CD4-positive, alpha-beta memory T cell (primary cell): ENCODE measurements around the gene NCAM2. TPM values are rescaled to one million over a fixed set of nuclear protein-coding genes. Genes with fewer than 3 reads are reported as not detected.

Experiments
- CTCF ChIA-PET: fragments of 350-600 bp; sonication (Branson Sonifier 250); formaldehyde crosslinking; loops from one replicate; lab custom pipeline; 2021; ENCODE audit warnings: inconsistent platforms; ENCODE audit not compliant: partially characterized antibody; lab: Charles Lee
- POLR2A ChIA-PET: fragments of 350-600 bp; sonication (Branson Sonifier 250); formaldehyde crosslinking; loops from one replicate; lab custom pipeline; 2021; ENCODE audit not compliant: partially characterized antibody; lab: Charles Lee
- DNase-seq, 5 donors: peaks; one replicate each; pipeline versions ENCODE4 v3.0.0 to v3.0.0-alpha.2; 2020 to 2022; ENCODE audit warnings: mixed read lengths in 1 of 5
- H3K27ac ChIP-seq: one replicate; pipeline ENCODE4 v1.7.0; 2013; ENCODE audit warnings: low read depth, low read length
- H3K27me3 ChIP-seq: 2 replicates; pipeline ENCODE4 v1.7.0; 2013; ENCODE audit warnings: mild to moderate bottlenecking, low read length, moderate library complexity; ENCODE audit not compliant: insufficient read depth
- H3K36me3 ChIP-seq: 2 replicates; pipeline ENCODE4 v1.7.0; 2013; ENCODE audit warnings: mild to moderate bottlenecking, low read length, moderate library complexity; ENCODE audit not compliant: insufficient read depth
- H3K4me1 ChIP-seq: 2 replicates; pipeline ENCODE4 v1.7.0; 2013; ENCODE audit warnings: mild to moderate bottlenecking, low read length, moderate library complexity; ENCODE audit not compliant: insufficient read depth
- H3K4me3 ChIP-seq, 2 donors: one replicate each; pipeline ENCODE4 v1.7.0; 2013; ENCODE audit warnings: low read length in 2 of 2, mild to moderate bottlenecking in 1 of 2
- H3K9me3 ChIP-seq, 2 donors: one replicate each; pipeline ENCODE4 v1.7.0; 2013; ENCODE audit warnings: low read length in 2 of 2, control low read depth in 1 of 2; ENCODE audit not compliant: control insufficient read depth in 1 of 2
- H3K27ac Mint-ChIP-seq, 7 donors: one replicate each; pipeline ENCODE4 v1.8.0; 2020 to 2021; ENCODE audit warnings: mixed read lengths in 7 of 7, mild to moderate bottlenecking in 6 of 7, inconsistent platforms in 3 of 7, moderate library complexity in 3 of 7
- H3K27me3 Mint-ChIP-seq, 2 donors: one replicate each; pipeline ENCODE4 v1.8.0; 2020 to 2021; ENCODE audit warnings: mixed read lengths in 2 of 2
- H3K36me3 Mint-ChIP-seq, 2 donors: one replicate each; pipeline ENCODE4 v1.8.0; 2020 to 2021; ENCODE audit warnings: mixed read lengths in 2 of 2, inconsistent platforms in 1 of 2, mild to moderate bottlenecking in 1 of 2
- H3K4me1 Mint-ChIP-seq, 4 donors: one replicate each; pipeline ENCODE4 v1.8.0; 2020 to 2021; ENCODE audit warnings: mixed read lengths in 4 of 4, mild to moderate bottlenecking in 1 of 4
- H3K4me3 Mint-ChIP-seq, 8 donors: one replicate each; pipeline ENCODE4 v1.8.0; 2020 to 2021; ENCODE audit warnings: mixed read lengths in 8 of 8, mild to moderate bottlenecking in 7 of 8, moderate library complexity in 6 of 8, inconsistent platforms in 3 of 8
- H3K9me3 Mint-ChIP-seq, 8 donors: one replicate each; pipeline ENCODE4 v1.8.0; 2020 to 2021; ENCODE audit warnings: mixed read lengths in 8 of 8, mild to moderate bottlenecking in 5 of 8, inconsistent platforms in 3 of 8, moderate library complexity in 1 of 8
- intact Hi-C: fragments of 100-400 bp; cut with micrococcal nuclease; formaldehyde crosslinking; loops from one replicate; pipeline ENCODE4 v1.15.1; 2023
- polyA plus RNA-seq, 2 donors: library from polyadenylated mRNA; unstranded; fragments of 300-500 nt; fragmentation: Illumina TruSeq; gene quantifications; one replicate each; pipeline ENCODE4 v1.2.3, GENCODE V29; 2021
- total RNA-seq, 2 experiments: library from RNA; stranded (reverse); gene quantifications; one replicate each; pipeline ENCODE4 v1.2.3, GENCODE V29; 2021

Gene NCAM2
- total and polyA plus RNA-seq, 4 experiments from 2014 or later, result not detected

GRCh38 chr21:21102896-21103295 lies 104.7 kb downstream of the NCAM2 start:
- no peak overlapping the region for H3K27ac Mint-ChIP-seq
- intact Hi-C loops, result loop anchor here (5.0 kb wide), 1 partner anchor 106 kb away; the partner anchor contains the start of gene NCAM2
- POLR2A ChIA-PET, result no interaction called here

DNA sequence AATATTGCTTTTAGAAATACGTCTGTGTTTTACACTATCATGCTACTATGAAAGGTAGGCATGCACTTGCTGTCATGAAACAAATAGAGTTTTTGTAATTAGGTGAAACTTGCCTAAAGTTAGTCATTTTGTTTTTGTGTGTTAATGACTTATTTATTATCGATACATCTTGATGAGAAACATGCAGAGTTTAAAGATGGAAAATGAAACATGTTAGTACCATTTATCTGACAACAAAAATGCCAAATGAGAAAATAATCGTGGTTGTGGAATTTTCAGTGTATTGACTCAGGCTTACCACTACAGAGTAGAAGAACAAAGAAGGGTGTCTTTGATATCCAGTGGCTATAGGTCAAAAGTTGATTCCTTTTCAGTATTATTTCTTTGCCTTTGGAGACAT lies 105.5 kb downstream of the NCAM2 start:
- H3K4me1 ChIP-seq, result no peaks in the 10 kb centered on the region
- Mint-ChIP-seq H3K9me3 (peaks cover 0 to 4% (median 0%) of the 10 kb centered on the region in 8 donors), H3K27me3 (no peaks in the 10 kb centered on the region), H3K4me1 (no peaks in the 10 kb centered on the region), H3K4me3 (no peak overlapping the region), H3K36me3 (no peaks in the 10 kb centered on the region), H3K27ac (no peak overlapping the region)
- H3K27ac ChIP-seq, result no peak overlapping the region
- no peaks in the 10 kb centered on the region for H3K36me3 ChIP-seq
- ChIA-PET CTCF (no interaction called here), POLR2A (no interaction called here)
- intact Hi-C loops, result loop anchor here (5.0 kb wide), 1 partner anchor 106 kb away; the partner anchor contains the start of gene NCAM2
- H3K9me3 ChIP-seq, result no peaks in the 10 kb centered on the region
- H3K27me3 ChIP-seq, result no peaks in the 10 kb centered on the region
- DNase-seq, result no peak
- H3K4me3 ChIP-seq, result no peak overlapping the region

More at GRCh38 chr21:21102896-21103295, 104.7 kb downstream of the NCAM2 start:
- Mint-ChIP-seq H3K4me1 (no peaks in the 10 kb centered on the region), H3K36me3 (no peaks in the 10 kb centered on the region), H3K4me3 (no peak overlapping the region), H3K27me3 (no peaks in the 10 kb centered on the region), H3K9me3 (peaks cover 0 to 4% (median 0%) of the 10 kb centered on the region in 8 donors)
- no peak for DNase-seq
- H3K4me1 ChIP-seq, result no peaks in the 10 kb centered on the region
- H3K36me3 ChIP-seq, result no peaks in the 10 kb centered on the region
- H3K4me3 ChIP-seq, result no peak overlapping the region
- H3K27ac ChIP-seq, result no peak overlapping the region
- CTCF ChIA-PET, result no interaction called here
- no peaks in the 10 kb centered on the region for H3K27me3 ChIP-seq
- no peaks in the 10 kb centered on the region for H3K9me3 ChIP-seq

GRCh38 chr21:21109736-21110135 lies 111.5 kb downstream of the NCAM2 start:
- no peak overlapping the region for H3K4me3 Mint-ChIP-seq
- Histone ChIP-seq H3K27ac (no peak overlapping the region), H3K4me1 (no peaks in the 10 kb centered on the region), H3K4me3 (no peak overlapping the region), H3K27me3 (no peaks in the 10 kb centered on the region), H3K36me3 (no peaks in the 10 kb centered on the region), H3K9me3 (no peaks in the 10 kb centered on the region)
- POLR2A ChIA-PET, result no interaction called here
- no peaks in the 10 kb centered on the region for H3K36me3 Mint-ChIP-seq
- intact Hi-C loops, result no loop called here
- no peak for DNase-seq
- H3K27ac Mint-ChIP-seq, result no peak overlapping the region
- CTCF ChIA-PET, result no interaction called here
- no peaks in the 10 kb centered on the region for H3K27me3 Mint-ChIP-seq
- no peaks in the 10 kb centered on the region for H3K4me1 Mint-ChIP-seq
- H3K9me3 Mint-ChIP-seq, result peaks cover 0 to 2% (median 0%) of the 10 kb centered on the region in 8 donors

DNA sequence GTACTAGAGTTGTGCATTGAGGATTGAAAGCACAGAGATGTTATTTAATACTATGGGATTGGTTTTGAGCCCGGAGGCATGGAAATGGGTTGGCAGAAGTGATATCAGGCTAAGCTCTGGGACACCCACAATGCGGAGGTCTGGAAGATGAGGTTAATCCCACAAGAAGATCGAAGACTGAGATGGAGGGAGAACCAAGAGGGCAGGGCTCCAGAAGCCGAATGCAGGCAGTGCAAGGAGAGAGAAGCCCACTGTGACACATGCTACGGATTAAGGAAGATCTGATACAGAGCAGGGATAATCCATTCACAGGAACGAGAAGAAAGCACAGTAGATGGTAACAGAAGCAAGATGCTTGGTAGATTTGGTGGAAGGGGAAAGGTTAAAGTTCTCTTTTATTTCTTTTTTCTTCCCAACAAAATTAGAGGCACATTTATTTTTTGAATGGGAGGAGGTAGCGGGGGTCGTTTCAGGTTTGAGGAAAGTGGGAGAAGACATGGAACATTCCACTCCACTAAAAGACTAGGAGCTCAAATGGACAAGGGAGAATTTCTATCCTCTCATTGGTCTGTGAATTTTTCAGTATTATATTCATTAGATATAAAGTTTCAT lies 113.2 kb downstream of the NCAM2 start:
- Mint-ChIP-seq H3K27me3 (no peaks in the 10 kb centered on the region), H3K4me3 (no peak overlapping the region), H3K9me3 (peaks cover 0 to 5% (median 0%) of the 10 kb centered on the region in 8 donors), H3K4me1 (no peaks in the 10 kb centered on the region), H3K36me3 (no peaks in the 10 kb centered on the region), H3K27ac (no peak overlapping the region)
- no peaks in the 10 kb centered on the region for H3K27me3 ChIP-seq
- H3K9me3 ChIP-seq, result no peaks in the 10 kb centered on the region
- no peaks in the 10 kb centered on the region for H3K4me1 ChIP-seq
- H3K36me3 ChIP-seq, result no peaks in the 10 kb centered on the region
- intact Hi-C loops, result no loop called here
- no peak for DNase-seq
- ChIA-PET POLR2A (no interaction called here), CTCF (no interaction called here)
- H3K4me3 ChIP-seq, result no peak overlapping the region
- H3K27ac ChIP-seq, result no peak overlapping the region

DNA sequence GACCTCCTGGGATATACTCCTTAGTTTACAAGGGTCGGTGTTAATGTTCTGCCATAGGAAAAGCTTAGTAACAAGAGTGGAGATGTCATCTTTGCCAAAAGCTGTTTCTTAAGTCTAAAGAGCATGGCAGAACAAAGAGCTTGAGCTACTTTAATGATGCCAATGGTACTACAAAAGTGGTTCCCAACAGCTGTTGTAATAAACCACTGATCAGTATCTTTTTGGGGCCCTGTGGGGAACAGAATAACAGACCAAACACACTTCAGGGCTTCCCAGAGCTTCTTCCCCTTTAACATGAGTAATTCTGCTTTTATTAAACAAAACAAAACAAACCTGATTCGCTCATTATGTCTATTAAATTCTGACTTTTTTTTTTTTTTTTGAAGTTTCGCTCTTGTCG lies 116.3 kb downstream of the NCAM2 start:
- no peaks in the 10 kb centered on the region for H3K4me1 Mint-ChIP-seq
- Histone ChIP-seq H3K4me3 (no peak overlapping the region), H3K36me3 (no peaks in the 10 kb centered on the region), H3K27me3 (no peaks in the 10 kb centered on the region), H3K27ac (no peak overlapping the region), H3K4me1 (no peaks in the 10 kb centered on the region), H3K9me3 (no peaks in the 10 kb centered on the region)
- ChIA-PET POLR2A (no interaction called here), CTCF (no interaction called here)
- no peak for DNase-seq
- H3K4me3 Mint-ChIP-seq, result no peak overlapping the region
- no peak overlapping the region for H3K27ac Mint-ChIP-seq
- intact Hi-C loops, result no loop called here
- H3K27me3 Mint-ChIP-seq, result no peaks in the 10 kb centered on the region
- H3K36me3 Mint-ChIP-seq, result no peaks in the 10 kb centered on the region
- H3K9me3 Mint-ChIP-seq, result peaks cover 0 to 5% (median 0%) of the 10 kb centered on the region in 8 donors

DNA sequence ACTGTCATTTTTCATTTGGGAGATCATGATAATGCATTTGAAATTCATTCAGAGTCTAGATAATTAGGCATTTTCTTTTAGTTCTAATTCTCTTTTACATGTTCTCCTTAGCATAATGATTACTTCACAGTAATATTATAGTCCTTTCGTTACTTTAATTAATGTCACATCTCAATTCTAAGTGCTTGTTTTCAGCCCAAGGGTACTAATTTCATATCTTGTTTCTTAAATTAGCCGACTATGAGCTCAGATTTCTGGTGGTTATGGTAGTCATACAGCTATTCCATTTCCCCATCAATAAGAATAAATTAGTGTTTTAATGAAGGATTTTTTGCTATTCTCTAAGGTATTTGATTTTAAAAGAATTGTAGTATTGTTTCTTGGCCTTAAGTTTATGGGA lies 120.9 kb downstream of the NCAM2 start:
- ChIA-PET POLR2A (no interaction called here), CTCF (no interaction called here)
- no peak for DNase-seq
- intact Hi-C loops, result no loop called here
- Histone ChIP-seq H3K9me3 (no peaks in the 10 kb centered on the region), H3K4me1 (no peaks in the 10 kb centered on the region), H3K36me3 (no peaks in the 10 kb centered on the region), H3K27ac (no peak overlapping the region), H3K4me3 (no peak overlapping the region), H3K27me3 (no peaks in the 10 kb centered on the region)
- no peak overlapping the region for H3K27ac Mint-ChIP-seq
- H3K27me3 Mint-ChIP-seq, result no peaks in the 10 kb centered on the region
- H3K4me1 Mint-ChIP-seq, result no peaks in the 10 kb centered on the region
- peaks cover 0 to 13% (median 2%) of the 10 kb centered on the region in 8 donors for H3K9me3 Mint-ChIP-seq
- H3K36me3 Mint-ChIP-seq, result no peaks in the 10 kb centered on the region
- H3K4me3 Mint-ChIP-seq, result no peak overlapping the region

- ChIA-PET CTCF (no interaction called here), POLR2A (no interaction called here)
- Mint-ChIP-seq H3K4me1 (no peaks in the 10 kb centered on the region), H3K36me3 (no peaks in the 10 kb centered on the region), H3K27ac (no peak overlapping the region), H3K4me3 (no peak overlapping the region), H3K9me3 (peaks cover 0 to 8% (median 1%) of the 10 kb centered on the region in 8 donors), H3K27me3 (no peaks in the 10 kb centered on the region)
- no peak overlapping the region for H3K27ac ChIP-seq
- H3K4me3 ChIP-seq, result no peak overlapping the region
- intact Hi-C loops, result no loop called here
- H3K36me3 ChIP-seq, result no peaks in the 10 kb centered on the region
- H3K4me1 ChIP-seq, result no peaks in the 10 kb centered on the region
- no peaks in the 10 kb centered on the region for H3K9me3 ChIP-seq
- no peaks in the 10 kb centered on the region for H3K27me3 ChIP-seq
- DNase-seq, result no peak
Measured at GRCh38 chr21:21122680-21123079, 124.5 kb downstream of the NCAM2 start.
